Osteocyte (in vitro differentiated cells): ENCODE results near the gene UBE2E1. TPM values are rescaled to one million over a fixed set of nuclear protein-coding genes. Genes with fewer than 3 reads are reported as not detected.

Experiments
- DNase-seq: peaks from one replicate; pipeline ENCODE4 v3.0.0; 2021; ENCODE audit warnings: mixed read lengths; ENCODE audit not compliant: unreplicated experiment; ENCODE audit errors: extremely low spot score
- H3K27ac Mint-ChIP-seq: one replicate; pipeline ENCODE4 v1.8.0; 2021; ENCODE audit warnings: mild to moderate bottlenecking, mixed read lengths; ENCODE audit not compliant: unreplicated experiment
- H3K27me3 Mint-ChIP-seq: one replicate; pipeline ENCODE4 v1.8.0; 2021; ENCODE audit warnings: mixed read lengths; ENCODE audit not compliant: unreplicated experiment
- H3K36me3 Mint-ChIP-seq: one replicate; pipeline ENCODE4 v1.8.0; 2021; ENCODE audit warnings: mixed read lengths; ENCODE audit not compliant: unreplicated experiment
- H3K4me1 Mint-ChIP-seq: one replicate; pipeline ENCODE4 v1.8.0; 2021; ENCODE audit warnings: mixed read lengths; ENCODE audit not compliant: unreplicated experiment
- H3K4me3 Mint-ChIP-seq: one replicate; pipeline ENCODE4 v1.8.0; 2021; ENCODE audit warnings: mild to moderate bottlenecking, moderate library complexity, mixed read lengths; ENCODE audit not compliant: unreplicated experiment
- H3K9me3 Mint-ChIP-seq: one replicate; pipeline ENCODE4 v1.8.0; 2021; ENCODE audit warnings: mixed read lengths; ENCODE audit not compliant: unreplicated experiment
- CTCF ChIP-seq: fragments of 200-600 bp; sonication (generic); IDR thresholded peaks from 2 replicates; pipeline ENCODE4 v1.5.0; 2021; ENCODE audit warnings: antibody characterized with exemption, mild to moderate bottlenecking, moderate library complexity
- total RNA-seq: library from RNA; stranded (reverse); gene quantifications from 2 replicates; pipeline ENCODE4 v1.2.1, GENCODE V29; 2021

Gene UBE2E1
- total RNA-seq, 1 donor from 2014 or later = 98.5 TPM

- H3K27me3 Mint-ChIP-seq = no peaks in the 10 kb centered on the region
- H3K4me3 Mint-ChIP-seq = no peak overlapping the region
- no peak for DNase-seq
- H3K4me1 Mint-ChIP-seq = peaks cover 22% of the 10 kb centered on the region
- no peak for TF ChIP-seq CTCF
- H3K9me3 Mint-ChIP-seq = no peaks in the 10 kb centered on the region
- H3K27ac Mint-ChIP-seq = no peak overlapping the region
- H3K36me3 Mint-ChIP-seq = peaks cover 20% of the 10 kb centered on the region
These were observed 14.0 kb downstream of the UBE2E1 start for GRCh38 chr3:23819599-23820360.

DNA sequence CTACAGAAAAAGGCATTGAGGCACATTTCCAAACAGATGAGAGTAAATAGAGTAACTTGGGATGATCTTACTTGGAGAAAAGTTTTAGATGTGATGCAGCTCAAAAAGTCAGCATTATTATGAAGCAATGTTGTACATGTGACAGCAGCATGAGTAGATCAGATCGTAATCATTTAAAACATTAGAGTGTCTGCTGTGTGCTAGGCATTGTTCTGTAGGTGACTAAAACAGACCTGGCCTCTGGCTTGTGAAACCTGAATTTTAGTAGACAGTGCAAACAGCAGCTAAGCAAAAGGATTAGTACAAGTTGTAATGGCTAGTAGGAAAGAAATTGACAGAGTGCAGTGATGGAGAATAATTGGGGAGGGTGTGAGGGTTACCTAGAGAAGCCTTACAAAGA lies 15.1 kb downstream of the UBE2E1 start:
- Mint-ChIP-seq H3K4me3 (no peak overlapping the region), H3K27ac (no peak overlapping the region), H3K9me3 (no peaks in the 10 kb centered on the region), H3K36me3 (peaks cover 20% of the 10 kb centered on the region), H3K4me1 (peaks cover 25% of the 10 kb centered on the region), H3K27me3 (no peaks in the 10 kb centered on the region)
- DNase-seq = no peak
- TF ChIP-seq CTCF = no peak

DNA sequence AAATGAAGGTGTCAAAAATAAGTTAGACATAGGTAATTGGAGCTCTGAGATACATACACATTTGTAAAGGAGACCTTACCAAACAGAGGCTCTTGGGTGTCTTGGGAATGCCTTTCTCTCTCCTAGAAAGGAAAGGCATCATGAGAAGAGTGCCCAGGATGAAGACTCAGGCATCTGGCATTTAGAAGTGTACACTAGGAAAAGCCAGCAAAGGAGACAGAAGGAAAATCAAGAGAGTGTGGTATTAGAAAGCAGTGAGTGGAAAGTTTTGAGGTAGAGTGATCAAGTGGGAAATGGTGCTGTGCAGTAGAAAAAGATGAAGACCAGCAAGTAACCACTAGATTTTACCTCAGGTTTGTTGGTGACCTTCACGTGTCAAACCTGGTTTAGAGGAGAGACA lies 16.1 kb downstream of the UBE2E1 start:
- H3K27ac Mint-ChIP-seq = no peak overlapping the region
- no peaks in the 10 kb centered on the region for H3K27me3 Mint-ChIP-seq
- H3K9me3 Mint-ChIP-seq = no peaks in the 10 kb centered on the region
- H3K36me3 Mint-ChIP-seq = peaks cover 23% of the 10 kb centered on the region
- no peak for TF ChIP-seq CTCF
- H3K4me1 Mint-ChIP-seq = peaks cover 31% of the 10 kb centered on the region
- no peak for DNase-seq
- H3K4me3 Mint-ChIP-seq = no peak overlapping the region

DNA sequence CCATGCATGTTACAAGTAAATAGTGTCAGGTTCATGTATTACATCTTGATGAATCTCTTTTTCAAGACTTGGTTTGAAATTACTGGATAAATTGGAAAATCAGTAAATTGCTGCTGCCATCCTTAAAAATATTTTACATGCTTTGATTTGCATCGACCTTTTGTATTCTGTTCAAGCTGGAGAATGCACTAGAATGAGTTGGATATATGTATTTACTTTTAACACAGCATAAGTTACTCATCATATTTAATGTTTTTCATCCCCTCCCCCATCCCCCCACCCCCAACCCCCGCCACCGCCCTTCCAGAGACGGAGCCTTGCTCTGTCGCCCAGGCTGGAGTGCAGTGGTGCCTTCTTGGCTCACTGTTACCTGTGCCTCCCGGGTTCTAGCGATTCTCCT lies 16.8 kb downstream of the UBE2E1 start:
- Mint-ChIP-seq H3K36me3 (peaks cover 21% of the 10 kb centered on the region), H3K4me1 (peaks cover 31% of the 10 kb centered on the region), H3K27me3 (no peaks in the 10 kb centered on the region), H3K4me3 (no peak overlapping the region), H3K9me3 (no peaks in the 10 kb centered on the region), H3K27ac (no peak overlapping the region)
- TF ChIP-seq CTCF = no peak
- DNase-seq = no peak

DNA sequence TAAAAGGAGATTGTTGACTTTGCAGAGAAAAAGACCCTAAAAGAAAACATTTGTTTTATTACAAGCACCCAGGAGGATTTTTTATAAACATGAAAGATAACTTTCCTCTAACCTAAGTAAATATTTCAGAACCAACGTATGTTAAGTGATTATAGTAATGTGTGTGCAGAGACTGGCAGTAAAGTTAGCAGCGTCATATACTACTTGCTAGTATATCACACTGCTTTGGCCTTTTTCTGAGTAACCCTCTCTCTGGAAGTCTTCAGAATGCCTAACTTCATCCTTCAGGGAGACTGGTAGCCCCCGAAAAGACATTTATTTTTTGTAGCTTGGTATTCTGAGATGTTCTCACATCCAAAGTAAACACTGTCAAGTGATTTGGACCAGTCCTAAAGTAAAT lies 17.9 kb downstream of the UBE2E1 start:
- no peak for DNase-seq
- Mint-ChIP-seq H3K27me3 (no peaks in the 10 kb centered on the region), H3K9me3 (no peaks in the 10 kb centered on the region), H3K4me1 (peaks cover 35% of the 10 kb centered on the region), H3K36me3 (peaks cover 12% of the 10 kb centered on the region), H3K4me3 (no peak overlapping the region), H3K27ac (no peak overlapping the region)
- no peak for TF ChIP-seq CTCF
